ENCODE data around the gene ZSCAN31. TPM values are rescaled to one million over a fixed set of nuclear protein-coding genes. Genes with fewer than 3 reads are reported as not detected.
A peak's percentile ranks its signal among the peaks of the same experiment; 100 is the strongest.

The ZSCAN31 gene
- total and polyA plus RNA-seq, 2 of the 8 experiments (the other 6 are each of a cell fraction or from before 2014, with no cell fraction given) = 1.9 to 7.0 TPM

- TF ChIP-seq EZH2 (IDR thresholded peaks at IDR 0.05; ENCODE audit: low read depth, low read length, severe bottlenecking) = no peak
- peak; percentile 60 to 83 for TF ChIP-seq POLR2A (IDR thresholded peaks at IDR 0.05; ENCODE audit: control extremely low read depth in 1 of 2, low read depth in 2 of 2, low read length in 2 of 2)
These were observed 54.5 kb downstream of the ZSCAN31 start, which contains the start of gene PGBD1 (continued) for GRCh38 chr6:28281288-28282064.

Data from H1 (cell line).